HG02588 (cell line): ENCODE data around the gene MRPL34.

Experiments
- ATAC-seq: cut with Tn5 transposase; IDR thresholded peaks from one replicate; pipeline ENCODE4 v1.9.1; 2021; ENCODE audit warnings: mild to moderate bottlenecking, moderate library complexity; ENCODE audit not compliant: unreplicated experiment

MRPL34 gene

DNA sequence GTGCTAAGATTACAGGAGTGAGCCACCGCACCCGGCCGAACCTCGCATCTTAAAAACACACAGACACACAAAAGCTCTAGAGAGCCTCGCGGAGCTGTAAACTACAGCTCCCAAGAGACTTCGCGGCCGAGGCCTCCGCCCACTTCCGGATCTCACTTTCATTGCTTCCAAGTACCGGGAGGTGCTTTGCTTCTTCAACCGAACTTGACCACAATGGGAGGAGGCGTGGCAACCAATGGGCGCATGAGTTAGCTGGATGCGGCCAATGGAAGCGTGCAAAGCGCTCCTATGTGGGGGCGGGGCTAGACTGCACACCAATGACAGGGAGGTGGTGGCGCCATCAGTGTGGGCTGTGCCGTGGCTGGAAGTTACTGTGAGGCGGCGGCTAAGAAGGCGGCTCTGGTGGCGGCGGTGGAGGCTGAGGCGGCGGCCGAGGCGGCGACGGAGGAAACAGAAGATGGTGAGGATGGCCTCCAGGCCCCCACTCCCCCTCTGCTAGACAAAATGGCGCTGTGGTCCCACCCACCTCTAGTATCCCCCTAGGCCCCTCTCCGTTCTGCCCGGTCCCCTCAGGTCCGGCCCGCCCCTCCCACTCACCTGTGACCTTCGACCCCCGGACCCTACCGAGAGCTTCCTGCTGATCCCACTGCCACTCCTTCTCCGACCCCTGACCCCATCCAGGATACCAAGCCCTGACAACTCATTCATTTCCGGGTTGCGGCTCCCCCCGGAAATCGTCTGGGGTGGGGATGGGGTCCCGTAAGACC, 3.7 kb downstream of the MRPL34 start, which contains the start of gene DDA1:
TSS of gene DDA1 (plus strand) at position 366 of the 767 bp plus-strand sequence. CDS start at position 458, 92 bp downstream.
- ATAC-seq, result peak; percentile 56

GRCh38 chr19:17309965-17310461, 4.3 kb downstream of the MRPL34 start:
- ATAC-seq, result no peak

DNA sequence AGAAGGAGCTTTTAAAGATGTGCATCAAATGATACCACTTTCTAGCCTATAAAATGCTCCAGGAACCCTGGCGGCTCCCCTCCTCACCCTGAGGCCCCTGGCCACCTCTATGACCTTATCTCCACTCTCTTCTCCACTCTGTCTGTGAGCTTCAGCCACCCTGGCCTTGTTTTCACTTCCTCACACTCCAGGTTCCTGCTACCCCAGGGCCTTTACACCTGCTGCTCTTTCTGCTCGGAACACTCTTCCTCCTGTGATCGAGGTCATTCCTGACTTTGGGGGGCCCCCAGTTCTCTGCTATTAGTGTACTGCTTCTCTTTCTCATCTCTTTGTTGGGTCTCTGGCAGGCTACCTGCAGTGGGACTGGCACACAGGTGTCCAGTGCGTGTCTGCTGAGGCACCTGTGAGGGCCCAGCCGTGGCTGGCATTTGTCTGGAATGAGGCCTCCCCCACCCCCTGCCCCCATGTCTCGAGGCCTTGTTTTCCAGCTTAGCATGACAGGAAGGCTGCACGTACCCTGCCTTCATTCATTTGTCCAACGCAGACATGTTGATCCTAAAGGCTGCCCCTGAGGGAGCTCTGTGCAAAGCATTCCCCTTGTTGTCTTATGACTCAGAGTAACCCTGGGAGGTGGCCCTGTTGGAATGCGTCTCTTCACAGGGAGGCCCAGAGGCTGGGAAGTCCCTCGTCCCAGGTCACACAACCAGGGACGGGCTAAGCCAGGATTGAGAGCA, 6.0 kb downstream of the MRPL34 start:
- ATAC-seq, result no peak

DNA sequence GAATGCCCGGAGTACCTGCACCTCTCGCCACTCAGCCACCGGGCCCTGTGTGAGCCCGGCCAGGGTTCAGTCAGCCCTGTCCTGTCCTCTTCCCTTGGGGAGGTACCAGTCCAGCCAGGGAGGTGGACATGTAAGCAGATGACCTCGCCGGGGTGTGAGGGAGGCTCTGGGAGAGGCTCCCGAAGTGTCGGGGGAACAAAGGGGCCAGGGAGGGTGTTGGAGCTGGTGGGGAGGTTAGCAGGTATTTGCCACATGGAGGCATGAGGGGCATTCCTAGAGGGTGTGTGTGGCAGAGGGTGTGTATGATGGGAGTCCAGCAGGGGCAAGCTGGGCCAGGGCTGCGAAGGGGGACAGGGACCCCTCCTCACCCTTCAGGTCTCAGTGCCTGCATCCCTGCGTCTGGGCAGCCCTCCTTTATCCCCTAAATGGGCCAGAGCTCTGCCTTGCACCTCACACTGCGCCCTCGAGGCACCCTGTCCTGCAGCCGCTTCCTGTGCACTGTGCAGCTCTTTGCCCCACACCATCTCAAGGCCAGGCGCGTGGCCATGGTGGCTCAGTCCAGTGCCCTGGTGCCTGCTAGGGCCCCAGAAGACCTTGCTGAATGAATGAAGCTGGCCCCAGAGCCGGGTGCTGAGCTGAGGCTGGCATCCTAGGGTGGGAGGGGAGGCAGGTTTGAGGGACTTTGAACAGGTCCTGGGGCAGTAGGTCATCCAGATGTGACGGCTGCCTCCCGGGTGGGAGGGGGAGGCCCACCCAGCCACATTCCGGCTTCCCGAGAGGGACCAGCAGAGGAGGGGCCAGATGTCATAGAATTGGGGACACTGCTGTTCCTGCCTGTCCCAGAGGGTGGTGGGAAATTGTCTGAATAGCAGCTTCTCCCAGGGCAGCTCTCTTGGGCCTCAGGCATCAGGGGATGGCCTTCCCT, 6.8 kb downstream of the MRPL34 start:
- no peak for ATAC-seq

DNA sequence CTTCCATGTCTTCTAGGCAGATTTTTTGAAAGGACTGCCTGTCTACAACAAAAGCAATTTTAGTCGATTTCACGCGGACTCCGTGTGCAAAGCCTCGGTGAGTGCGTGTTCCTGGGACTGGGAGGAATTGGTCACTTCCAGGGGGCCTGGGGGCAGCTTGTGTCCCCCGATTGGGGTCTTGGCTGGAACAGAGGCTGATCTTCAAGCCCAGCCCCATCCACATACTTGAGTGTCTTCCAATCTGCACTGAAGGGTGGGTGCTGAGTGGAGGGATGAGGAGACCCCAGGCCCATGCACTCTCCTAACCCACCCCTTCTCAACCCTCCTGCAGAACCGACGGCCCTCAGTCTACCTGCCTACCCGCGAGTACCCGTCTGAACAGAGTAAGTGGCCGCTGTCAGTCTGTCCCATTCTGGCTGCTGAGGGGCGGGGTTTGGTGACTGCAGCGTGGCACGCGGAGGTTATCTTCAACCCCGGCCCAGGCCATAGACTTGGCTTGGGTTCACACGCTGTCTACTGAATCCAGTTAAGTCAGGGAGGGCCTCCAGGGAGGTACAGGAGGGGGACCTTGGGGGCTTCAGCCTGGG, 8.4 kb downstream of the MRPL34 start:
- no peak for ATAC-seq

- no peak for ATAC-seq
These were observed 13.3 kb downstream of the MRPL34 start for GRCh38 chr19:17318966-17319365.

GRCh38 chr19:17319473-17320238, 14.0 kb downstream of the MRPL34 start:
- no peak for ATAC-seq

DNA sequence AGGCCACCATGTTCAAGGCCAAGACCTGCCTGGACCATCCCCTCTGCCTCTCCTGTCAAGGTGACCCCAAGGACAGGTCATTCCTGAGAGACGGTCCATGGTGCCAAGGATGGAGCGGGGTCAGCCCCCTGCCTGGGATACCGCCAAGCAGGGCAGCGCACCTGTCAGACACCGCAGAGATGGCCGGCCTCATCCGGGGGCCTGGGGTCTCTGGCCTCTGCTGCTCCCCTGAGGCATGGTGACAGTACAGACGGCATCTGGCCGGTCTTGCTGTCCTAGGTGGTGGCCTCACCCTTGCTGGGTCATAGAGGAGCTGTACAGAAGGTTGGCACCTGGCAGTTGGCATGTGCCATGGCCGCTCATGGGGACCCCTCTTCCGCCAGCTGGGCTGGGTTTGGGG, 14.8 kb downstream of the MRPL34 start:
- ATAC-seq, result no peak

- no peak for ATAC-seq
These were observed 16.2 kb downstream of the MRPL34 start for GRCh38 chr19:17321655-17322489.

GRCh38 chr19:17322854-17323253, 17.2 kb downstream of the MRPL34 start:
- no peak for ATAC-seq

GRCh38 chr19:17323300-17323963, 17.8 kb downstream of the MRPL34 start:
- ATAC-seq, result no peak

DNA sequence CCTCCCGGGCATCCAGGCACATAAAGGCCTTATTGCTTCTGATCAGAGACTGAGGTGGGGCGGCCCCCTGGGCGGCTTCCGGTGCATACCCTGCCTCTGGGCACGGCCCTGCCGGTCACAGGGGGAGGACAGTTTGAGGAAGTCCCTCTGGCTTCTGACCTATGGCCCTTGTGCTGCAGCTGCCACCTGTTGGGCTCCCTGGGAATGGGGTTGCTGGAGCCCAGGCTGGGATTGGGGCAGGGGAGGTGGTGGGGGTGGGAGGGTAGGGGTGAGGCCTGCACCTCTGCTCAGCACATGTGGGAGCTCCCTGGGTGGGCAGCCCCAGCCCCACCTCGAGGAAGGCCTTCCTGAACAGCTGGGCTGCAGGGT, 18.3 kb downstream of the MRPL34 start:
- ATAC-seq, result no peak

- no peak for ATAC-seq
These were observed 18.9 kb downstream of the MRPL34 start for GRCh38 chr19:17324357-17325114.

GRCh38 chr19:17325133-17325532, 19.5 kb downstream of the MRPL34 start:
- ATAC-seq, result no peak

DNA sequence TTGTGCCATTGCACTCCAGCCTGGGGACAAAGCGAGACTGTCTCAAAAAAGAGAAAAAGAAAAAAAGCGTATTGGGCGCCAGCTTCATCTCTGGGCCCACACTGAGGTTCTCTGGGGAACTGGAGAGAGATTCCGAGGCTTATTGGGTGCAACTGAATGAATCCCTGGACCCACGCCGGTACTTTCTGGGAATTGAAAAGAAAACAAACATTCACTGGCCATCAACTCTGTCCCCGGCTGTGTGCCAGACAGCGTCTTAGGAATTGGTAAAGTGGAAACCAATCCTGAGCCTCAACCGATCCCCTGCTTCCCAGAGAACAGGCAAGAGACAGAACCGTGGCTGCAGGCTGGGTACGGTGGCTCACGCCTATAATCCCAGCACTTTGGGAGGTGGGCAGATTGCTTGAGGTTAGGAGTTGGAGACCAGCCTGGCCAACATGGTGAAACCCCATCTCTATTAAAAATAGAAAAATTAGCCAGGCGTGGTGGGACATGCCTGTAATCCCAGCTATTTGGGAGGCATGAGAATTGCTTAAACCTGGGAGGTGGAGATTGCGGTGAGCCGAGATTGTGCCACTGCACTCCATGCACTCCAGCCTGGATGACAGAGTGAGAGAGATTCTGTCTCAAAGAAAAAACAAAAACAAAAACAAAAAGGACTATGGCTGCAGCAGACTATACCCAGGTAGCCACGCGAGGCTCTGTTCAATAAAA, 20.4 kb downstream of the MRPL34 start:
- ATAC-seq, result no peak

GRCh38 chr19:17326595-17326966, 20.9 kb downstream of the MRPL34 start:
- ATAC-seq, result no peak

- no peak for ATAC-seq
These were observed 21.5 kb downstream of the MRPL34 start for GRCh38 chr19:17327068-17327653.
